ENCODE data around the gene VIL1. TPM values are rescaled to one million over a fixed set of nuclear protein-coding genes. Genes with fewer than 3 reads are reported as not detected.

The VIL1 gene
- total and polyA plus RNA-seq, 8 donors = 10.1 to 27.9 (median 13.3) TPM

DNA sequence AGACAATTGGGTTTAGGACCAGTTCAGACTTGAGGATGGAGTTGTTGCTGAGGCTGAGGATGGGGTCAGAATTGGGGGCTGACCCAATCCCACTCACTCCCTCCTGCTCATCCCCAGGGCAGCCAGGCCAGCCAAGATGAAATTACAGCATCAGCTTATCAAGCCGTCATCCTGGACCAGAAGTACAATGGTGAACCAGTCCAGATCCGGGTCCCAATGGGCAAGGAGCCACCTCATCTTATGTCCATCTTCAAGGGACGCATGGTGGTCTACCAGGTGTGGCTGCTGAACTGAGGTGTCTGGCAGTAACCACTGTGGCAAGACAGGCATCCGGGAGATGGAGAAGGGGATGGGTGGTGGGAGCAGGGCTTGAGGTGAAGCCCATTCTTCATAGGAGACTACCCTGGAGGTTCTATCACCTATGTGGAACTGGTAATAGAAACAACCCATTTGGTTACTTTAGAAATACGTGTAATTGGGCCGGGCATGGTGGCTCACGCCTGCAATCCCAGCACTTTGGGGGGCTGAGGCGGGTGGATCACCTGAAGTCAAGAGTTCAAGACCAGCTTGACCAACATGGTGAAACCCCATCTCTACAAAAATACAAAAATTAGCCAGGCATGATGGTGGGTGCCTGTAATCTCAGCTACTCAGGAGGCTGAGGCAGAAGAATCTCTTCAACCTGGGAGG, 13.9 kb downstream of the VIL1 start:
- WGBS, 2 donors = 92 to 96% methylated on average over 8 of the region's 8 CpGs
- intact Hi-C loops (cut with DNase I) = no loop called here
- Histone ChIP-seq H3K27ac (no peak overlapping the region), H3K27me3 (no peaks in the 10 kb centered on the region), H3K4me3 (no peak overlapping the region), H3K4me1 (no peaks in the 10 kb centered on the region), H3K9me3 (no peaks in the 10 kb centered on the region), H3K36me3 (no peaks in the 10 kb centered on the region)
- TF ChIP-seq, protein P1, sequence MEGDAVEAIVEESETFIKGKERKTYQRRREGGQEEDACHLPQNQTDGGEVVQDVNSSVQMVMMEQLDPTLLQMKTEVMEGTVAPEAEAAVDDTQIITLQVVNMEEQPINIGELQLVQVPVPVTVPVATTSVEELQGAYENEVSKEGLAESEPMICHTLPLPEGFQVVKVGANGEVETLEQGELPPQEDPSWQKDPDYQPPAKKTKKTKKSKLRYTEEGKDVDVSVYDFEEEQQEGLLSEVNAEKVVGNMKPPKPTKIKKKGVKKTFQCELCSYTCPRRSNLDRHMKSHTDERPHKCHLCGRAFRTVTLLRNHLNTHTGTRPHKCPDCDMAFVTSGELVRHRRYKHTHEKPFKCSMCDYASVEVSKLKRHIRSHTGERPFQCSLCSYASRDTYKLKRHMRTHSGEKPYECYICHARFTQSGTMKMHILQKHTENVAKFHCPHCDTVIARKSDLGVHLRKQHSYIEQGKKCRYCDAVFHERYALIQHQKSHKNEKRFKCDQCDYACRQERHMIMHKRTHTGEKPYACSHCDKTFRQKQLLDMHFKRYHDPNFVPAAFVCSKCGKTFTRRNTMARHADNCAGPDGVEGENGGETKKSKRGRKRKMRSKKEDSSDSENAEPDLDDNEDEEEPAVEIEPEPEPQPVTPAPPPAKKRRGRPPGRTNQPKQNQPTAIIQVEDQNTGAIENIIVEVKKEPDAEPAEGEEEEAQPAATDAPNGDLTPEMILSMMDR (IDR thresholded peaks at IDR 0.05) = no peak
- DNase-seq (peak in 1 of 6 donors; percentile 20), FAIRE-seq (no peak), ATAC-seq (no peak)

DNA sequence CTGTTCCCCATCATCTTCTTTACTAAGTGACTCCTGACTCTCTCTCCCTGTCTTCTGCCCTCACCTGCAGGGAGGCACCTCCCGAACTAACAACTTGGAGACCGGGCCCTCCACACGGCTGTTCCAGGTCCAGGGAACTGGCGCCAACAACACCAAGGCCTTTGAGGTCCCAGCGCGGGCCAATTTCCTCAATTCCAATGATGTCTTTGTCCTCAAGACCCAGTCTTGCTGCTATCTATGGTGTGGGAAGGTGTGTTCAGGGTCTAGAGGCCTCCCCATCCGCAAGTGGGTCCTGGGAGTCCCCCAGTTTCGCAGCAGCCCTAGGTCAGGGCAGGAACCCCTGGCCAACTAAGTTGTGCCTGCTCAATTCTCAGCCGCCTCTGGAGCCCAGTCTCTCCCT, 15.5 kb downstream of the VIL1 start:
- no peak for ATAC-seq
- H3K27ac ChIP-seq = no peak overlapping the region
- DNase-seq = no peak
- no peaks in the 10 kb centered on the region for H3K9me3 ChIP-seq
- FAIRE-seq = no peak
- H3K27me3 ChIP-seq = no peaks in the 10 kb centered on the region
- no peak overlapping the region for H3K4me3 ChIP-seq
- TF ChIP-seq, protein P1 (IDR thresholded peaks at IDR 0.05) = no peak
- 90 to 92% methylated on average over 9 of the region's 9 CpGs for WGBS, 2 donors
- no peaks in the 10 kb centered on the region for H3K36me3 ChIP-seq
- no peaks in the 10 kb centered on the region for H3K4me1 ChIP-seq
- intact Hi-C loops (cut with DNase I) = no loop called here

DNA sequence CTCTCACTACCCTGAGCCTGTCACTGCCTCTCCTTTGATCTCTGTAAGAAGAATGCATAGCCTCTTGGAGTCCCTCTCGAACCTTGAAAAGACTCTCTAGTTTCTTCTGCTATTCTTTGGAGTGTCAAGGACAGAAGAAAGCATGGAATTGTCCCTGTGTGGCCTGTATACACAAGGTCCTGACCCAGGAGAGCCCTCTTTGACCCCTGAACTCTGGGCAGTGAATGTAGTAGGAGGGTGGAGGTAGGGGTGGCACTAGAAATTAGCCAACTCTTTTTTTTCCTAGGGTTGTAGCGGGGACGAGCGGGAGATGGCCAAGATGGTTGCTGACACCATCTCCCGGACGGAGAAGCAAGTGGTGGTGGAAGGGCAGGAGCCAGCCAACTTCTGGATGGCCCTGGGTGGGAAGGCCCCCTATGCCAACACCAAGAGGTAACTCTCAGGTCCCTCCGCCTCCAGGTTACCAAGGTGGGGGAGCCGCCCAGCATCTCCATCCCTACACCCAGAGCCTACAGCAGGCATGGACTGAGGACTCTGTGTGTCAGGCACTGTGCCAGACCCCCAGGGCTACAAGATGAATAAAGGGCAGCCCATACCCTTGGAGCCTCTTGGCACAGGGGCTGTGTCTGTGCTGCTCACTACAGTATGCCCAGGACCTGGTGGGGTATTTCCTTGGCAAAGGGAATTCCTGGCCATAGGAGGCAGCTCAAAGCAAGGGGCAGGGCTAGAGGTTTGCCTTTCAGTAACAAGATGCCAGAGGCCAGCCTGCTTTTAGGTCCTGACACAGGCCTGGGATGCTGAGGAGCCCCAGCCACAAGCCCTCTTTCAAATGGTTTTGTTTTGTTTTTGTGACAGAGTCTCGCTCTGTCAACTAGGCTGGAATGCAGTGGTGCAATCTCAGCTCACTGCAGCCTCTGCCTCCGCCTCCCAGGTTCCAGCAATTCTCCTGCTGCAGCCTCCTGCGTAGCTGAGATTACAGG, 16.4 kb downstream of the VIL1 start:
- ATAC-seq = no peak

DNA sequence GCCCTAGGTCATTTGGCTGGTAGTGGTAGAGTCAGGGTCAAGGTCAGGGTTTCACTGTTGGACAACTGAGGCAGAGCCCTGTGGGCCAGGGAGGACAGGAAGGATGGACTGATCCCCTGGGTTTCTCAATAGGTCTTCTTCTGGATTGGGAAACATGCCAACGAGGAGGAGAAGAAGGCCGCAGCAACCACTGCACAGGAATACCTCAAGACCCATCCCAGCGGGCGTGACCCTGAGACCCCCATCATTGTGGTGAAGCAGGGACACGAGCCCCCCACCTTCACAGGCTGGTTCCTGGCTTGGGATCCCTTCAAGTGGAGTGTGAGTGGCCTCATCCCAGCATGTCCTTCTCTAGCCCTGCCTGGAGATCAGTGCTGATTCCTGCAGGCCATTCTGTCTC, 18.1 kb downstream of the VIL1 start:
- no peaks in the 10 kb centered on the region for H3K9me3 ChIP-seq
- ATAC-seq (no peak), FAIRE-seq (no peak), DNase-seq (no peak)
- WGBS, 2 donors = 79 to 91% methylated on average over 5 of the region's 5 CpGs
- no peaks in the 10 kb centered on the region for H3K27me3 ChIP-seq
- no peaks in the 10 kb centered on the region for H3K4me1 ChIP-seq
- intact Hi-C loops (cut with DNase I) = no loop called here
- TF ChIP-seq, protein P1 (IDR thresholded peaks at IDR 0.05) = no peak
- no peak overlapping the region for H3K27ac ChIP-seq
- H3K36me3 ChIP-seq = peaks cover 0 to 9% (median 0%) of the 10 kb centered on the region in 3 donors
- no peak overlapping the region for H3K4me3 ChIP-seq

More for the DNA sequence above, 16.4 kb downstream of the VIL1 start:
- H3K4me1 ChIP-seq = no peaks in the 10 kb centered on the region
- no peak for FAIRE-seq
- TF ChIP-seq, protein P1 (IDR thresholded peaks at IDR 0.05) = no peak
- 94 to 95% methylated on average over 11 of the region's 11 CpGs for WGBS, 2 donors
- no peak overlapping the region for H3K27ac ChIP-seq
- intact Hi-C loops (cut with DNase I) = no loop called here
- no peaks in the 10 kb centered on the region for H3K27me3 ChIP-seq
- no peaks in the 10 kb centered on the region for H3K9me3 ChIP-seq
- DNase-seq = peak in 1 of 6 donors; percentile 35
- H3K36me3 ChIP-seq = no peaks in the 10 kb centered on the region
- no peak overlapping the region for H3K4me3 ChIP-seq

Data from pancreas (tissue), 10 donors.